Mesendoderm (in vitro differentiated cells): ENCODE data around the gene ROR1.

ENCODE experiments used
- DNase-seq: peaks from one replicate; pipeline ENCODE4 v3.0.0; 2013
- H2AK5ac ChIP-seq: 2 replicates; pipeline ENCODE4 v1.6.1; 2013; ENCODE audit warnings: low read length, inconsistent platforms
- H2BK120ac ChIP-seq: 2 replicates; pipeline ENCODE4 v1.6.1; 2013; ENCODE audit warnings: low read depth, mild to moderate bottlenecking, low read length, moderate library complexity, mixed read lengths
- H2BK15ac ChIP-seq: replicated peaks from 2 replicates; pipeline ENCODE4 v1.6.1; 2013; ENCODE audit warnings: low read depth, mild to moderate bottlenecking, moderate library complexity
- H2BK5ac ChIP-seq: 2 replicates; pipeline ENCODE4 v1.6.1; 2013; ENCODE audit warnings: low read length, inconsistent platforms
- H3K18ac ChIP-seq: 2 replicates; pipeline ENCODE4 v1.6.1; 2013; ENCODE audit warnings: mild to moderate bottlenecking, low read length, mixed read lengths
- H3K23ac ChIP-seq: one replicate; pipeline ENCODE4 v1.6.1; 2013; ENCODE audit warnings: low read length
- H3K27ac ChIP-seq: 2 replicates; pipeline ENCODE4 v1.5.1; 2013; ENCODE audit warnings: low read depth, mild to moderate bottlenecking, inconsistent platforms, low read length, moderate library complexity
- H3K27me3 ChIP-seq: 2 replicates; pipeline ENCODE4 v1.6.1; 2013; ENCODE audit warnings: low read length, control low read depth, mild to moderate bottlenecking, inconsistent platforms; ENCODE audit not compliant: insufficient read depth, poor library complexity
- H3K36me3 ChIP-seq: 2 replicates; pipeline ENCODE4 v1.6.1; 2013; ENCODE audit warnings: low read length, inconsistent platforms; ENCODE audit not compliant: control insufficient read depth, insufficient read depth
- H3K4ac ChIP-seq: one replicate; pipeline ENCODE4 v1.6.1; 2013; ENCODE audit warnings: low read depth, mild to moderate bottlenecking, low read length, moderate library complexity
- H3K4me1 ChIP-seq: 2 replicates; pipeline ENCODE4 v1.6.1; 2013; ENCODE audit warnings: low read depth, low read length, inconsistent platforms; ENCODE audit not compliant: control insufficient read depth
- H3K4me2 ChIP-seq: 2 replicates; pipeline ENCODE4 v1.6.1; 2013; ENCODE audit warnings: low read length
- H3K4me3 ChIP-seq: 2 replicates; pipeline ENCODE4 v1.5.1; 2013; ENCODE audit warnings: mild to moderate bottlenecking, low read length
- H3K56ac ChIP-seq: one replicate; pipeline ENCODE4 v1.6.1; 2013; ENCODE audit warnings: low read length
- H3K79me1 ChIP-seq: 2 replicates; pipeline ENCODE4 v1.6.1; 2013; ENCODE audit warnings: low read length, inconsistent platforms
- H3K79me2 ChIP-seq: 2 replicates; pipeline ENCODE4 v1.6.1; 2013; ENCODE audit warnings: mild to moderate bottlenecking, low read length; ENCODE audit not compliant: control insufficient read depth, insufficient read depth
- H3K9ac ChIP-seq: 2 replicates; pipeline ENCODE4 v1.6.1; 2013; ENCODE audit warnings: low read length, inconsistent platforms
- H4K5ac ChIP-seq: one replicate; pipeline ENCODE4 v1.6.1; 2013; ENCODE audit warnings: low read length
- H4K8ac ChIP-seq: one replicate; pipeline ENCODE4 v1.6.1; 2013; ENCODE audit warnings: low read depth, mild to moderate bottlenecking, control low read depth, low read length, moderate library complexity
- WGBS: extraction: QIAGEN DNeasy Blood & Tissue Kit; methylation state at CpG from one replicate; pipeline ENCODE4 v1.1.7; 2013; ENCODE audit warnings: low lambda C conversion rate, missing lambda C conversion rate; ENCODE audit not compliant: insufficient coverage; ENCODE audit errors: extremely low coverage; 5-methylcytosine and 5-hydroxymethylcytosine counted together

The ROR1 gene

DNA sequence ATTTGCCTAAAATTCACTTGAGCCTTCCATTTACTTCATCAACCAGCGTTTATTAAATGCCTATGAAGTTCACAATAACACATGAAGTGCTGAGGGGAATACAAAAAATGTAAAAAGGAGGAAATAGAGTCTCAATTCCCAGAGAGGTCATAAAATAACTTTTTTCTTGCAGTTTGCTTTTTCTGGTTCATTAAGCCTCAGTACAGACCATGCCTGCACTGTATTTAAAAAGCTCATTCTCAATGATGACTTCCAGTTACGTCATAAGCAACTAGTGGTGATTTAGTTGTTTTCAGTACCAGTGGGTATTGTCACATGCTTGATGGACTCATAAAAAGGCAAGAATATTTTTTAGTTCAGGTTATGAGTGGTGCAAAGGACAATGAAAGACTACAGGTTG, 269.5 kb downstream of the ROR1 start:
- DNase-seq: no peak
- Histone ChIP-seq H3K79me2 (no peaks in the 10 kb centered on the region), H4K5ac (no peak overlapping the region), H2AK5ac (no peak overlapping the region), H3K27me3 (no peaks in the 10 kb centered on the region), H2BK120ac (no peak overlapping the region), H3K9ac (no peak overlapping the region), H3K56ac (no peak overlapping the region), H3K27ac (no peak overlapping the region), H2BK15ac (no peak overlapping the region), H3K18ac (no peak overlapping the region), H3K36me3 (no peaks in the 10 kb centered on the region), H4K8ac (no peak overlapping the region), H3K4me1 (no peaks in the 10 kb centered on the region), H3K4me3 (no peak overlapping the region), H2BK5ac (no peak overlapping the region), H3K79me1 (no peaks in the 10 kb centered on the region), H3K23ac (no peak overlapping the region), H3K4ac (no peak overlapping the region), H3K4me2 (no peak overlapping the region)
- no CpG with 5 or more reads among the region's 2 CpGs for WGBS

- Histone ChIP-seq H2BK15ac (no peak overlapping the region), H3K4me1 (no peaks in the 10 kb centered on the region), H3K79me1 (no peaks in the 10 kb centered on the region), H4K8ac (no peak overlapping the region), H2BK120ac (no peak overlapping the region), H2AK5ac (no peak overlapping the region), H3K27me3 (no peaks in the 10 kb centered on the region), H3K9ac (no peak overlapping the region), H3K27ac (no peak overlapping the region), H2BK5ac (no peak overlapping the region), H3K56ac (no peak overlapping the region), H3K18ac (no peak overlapping the region), H3K79me2 (no peaks in the 10 kb centered on the region), H3K4me3 (no peak overlapping the region), H3K4ac (no peak overlapping the region), H3K36me3 (no peaks in the 10 kb centered on the region), H3K23ac (no peak overlapping the region), H3K4me2 (no peak overlapping the region), H4K5ac (no peak overlapping the region)
- WGBS: no CpG with 5 or more reads among the region's 5 CpGs
- DNase-seq: no peak
Observed at GRCh38 chr1:64043976-64044375, 270.2 kb downstream of the ROR1 start.

GRCh38 chr1:64046243-64046642, 272.4 kb downstream of the ROR1 start:
- no peak overlapping the region for H4K5ac ChIP-seq

GRCh38 chr1:64046891-64047290, 273.1 kb downstream of the ROR1 start:
- no peak overlapping the region for H3K9ac ChIP-seq
- no peak for DNase-seq
- no peaks in the 10 kb centered on the region for H3K79me2 ChIP-seq
- no peak overlapping the region for H2BK15ac ChIP-seq
- no peak overlapping the region for H3K18ac ChIP-seq
- H2BK5ac ChIP-seq: no peak overlapping the region
- H4K8ac ChIP-seq: no peak overlapping the region
- H3K4me3 ChIP-seq: no peak overlapping the region
- no peaks in the 10 kb centered on the region for H3K79me1 ChIP-seq
- H3K27ac ChIP-seq: no peak overlapping the region
- H3K23ac ChIP-seq: no peak overlapping the region
- H3K56ac ChIP-seq: no peak overlapping the region
- H2AK5ac ChIP-seq: no peak overlapping the region
- no peaks in the 10 kb centered on the region for H3K36me3 ChIP-seq
- H4K5ac ChIP-seq: no peak overlapping the region
- no peak overlapping the region for H2BK120ac ChIP-seq
- H3K27me3 ChIP-seq: no peaks in the 10 kb centered on the region
- H3K4me1 ChIP-seq: no peaks in the 10 kb centered on the region
- H3K4ac ChIP-seq: no peak overlapping the region
- H3K4me2 ChIP-seq: no peak overlapping the region

More at GRCh38 chr1:64046243-64046642, 272.4 kb downstream of the ROR1 start:
- no peak overlapping the region for H4K8ac ChIP-seq
- H2BK120ac ChIP-seq: no peak overlapping the region
- H3K79me2 ChIP-seq: no peaks in the 10 kb centered on the region
- WGBS: no CpG with 5 or more reads among the region's 2 CpGs
- no peaks in the 10 kb centered on the region for H3K36me3 ChIP-seq
- H3K4me3 ChIP-seq: no peak overlapping the region
- H2BK15ac ChIP-seq: no peak overlapping the region
- no peak overlapping the region for H3K27ac ChIP-seq
- no peak overlapping the region for H3K23ac ChIP-seq
- H3K27me3 ChIP-seq: no peaks in the 10 kb centered on the region
- no peak overlapping the region for H2AK5ac ChIP-seq
- no peak overlapping the region for H3K9ac ChIP-seq
- no peak overlapping the region for H3K18ac ChIP-seq
- H3K56ac ChIP-seq: no peak overlapping the region
- H3K79me1 ChIP-seq: no peaks in the 10 kb centered on the region
- H3K4me1 ChIP-seq: no peaks in the 10 kb centered on the region
- H2BK5ac ChIP-seq: no peak overlapping the region
- DNase-seq: no peak
- H3K4me2 ChIP-seq: no peak overlapping the region
- no peak overlapping the region for H3K4ac ChIP-seq

GRCh38 chr1:64047549-64047996, 273.8 kb downstream of the ROR1 start:
- H3K79me2 ChIP-seq: no peaks in the 10 kb centered on the region
- no peak for DNase-seq
- no peak overlapping the region for H3K4ac ChIP-seq
- H3K79me1 ChIP-seq: no peaks in the 10 kb centered on the region
- no peak overlapping the region for H3K4me3 ChIP-seq
- H3K23ac ChIP-seq: no peak overlapping the region
- H3K27me3 ChIP-seq: no peaks in the 10 kb centered on the region
- H3K56ac ChIP-seq: no peak overlapping the region
- no peak overlapping the region for H4K5ac ChIP-seq
- no peak overlapping the region for H3K27ac ChIP-seq
- WGBS: no CpG with 5 or more reads among the region's 1 CpG
- no peaks in the 10 kb centered on the region for H3K4me1 ChIP-seq
- no peak overlapping the region for H3K18ac ChIP-seq
- no peak overlapping the region for H4K8ac ChIP-seq
- no peak overlapping the region for H3K4me2 ChIP-seq
- H2BK5ac ChIP-seq: no peak overlapping the region
- no peak overlapping the region for H2BK120ac ChIP-seq
- H3K36me3 ChIP-seq: no peaks in the 10 kb centered on the region
- H2BK15ac ChIP-seq: no peak overlapping the region
- no peak overlapping the region for H2AK5ac ChIP-seq
- no peak overlapping the region for H3K9ac ChIP-seq

DNA sequence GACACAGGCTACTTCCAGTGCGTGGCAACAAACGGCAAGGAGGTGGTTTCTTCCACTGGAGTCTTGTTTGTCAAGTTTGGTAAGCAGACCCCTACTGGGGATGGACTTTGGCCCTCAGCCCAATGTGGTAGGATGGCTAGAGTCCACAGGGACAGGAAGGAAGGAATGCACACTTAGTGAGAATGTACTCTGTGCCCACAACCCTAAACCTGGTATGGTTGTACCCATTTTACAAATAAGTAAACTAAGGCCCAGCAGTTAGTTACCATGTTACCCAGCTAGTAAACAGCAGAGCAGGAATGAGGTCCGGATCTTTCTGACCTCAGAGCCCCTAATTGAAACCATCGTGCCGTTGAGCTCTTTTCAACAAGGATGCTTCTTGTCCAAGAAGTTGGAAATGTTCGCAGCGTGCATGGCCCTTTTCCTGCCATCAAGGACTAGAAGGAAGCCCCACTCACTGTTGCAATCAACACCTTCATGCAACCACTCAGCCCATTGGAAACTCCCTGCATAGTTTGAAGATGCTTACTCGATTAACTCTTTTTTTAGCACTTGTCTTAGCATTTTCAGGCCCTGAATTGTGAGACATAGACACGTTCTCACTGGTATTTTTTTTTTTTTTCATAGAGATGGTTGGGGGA, 276.2 kb downstream of the ROR1 start:
- no peak overlapping the region for H3K4me3 ChIP-seq
- no peak overlapping the region for H2AK5ac ChIP-seq
- H3K18ac ChIP-seq: no peak overlapping the region
- peaks cover 2% of the 10 kb centered on the region for H3K4me1 ChIP-seq
- no peak overlapping the region for H4K8ac ChIP-seq
- H3K9ac ChIP-seq: no peak overlapping the region
- H3K23ac ChIP-seq: no peak overlapping the region
- no peak overlapping the region for H2BK120ac ChIP-seq
- H3K4ac ChIP-seq: no peak overlapping the region
- no peak overlapping the region for H3K27ac ChIP-seq
- H3K79me1 ChIP-seq: no peaks in the 10 kb centered on the region
- H3K27me3 ChIP-seq: no peaks in the 10 kb centered on the region
- WGBS: no CpG with 5 or more reads among the region's 9 CpGs
- no peak overlapping the region for H3K56ac ChIP-seq
- DNase-seq: no peak
- H3K36me3 ChIP-seq: no peaks in the 10 kb centered on the region
- H3K4me2 ChIP-seq: no peak overlapping the region
- no peak overlapping the region for H2BK15ac ChIP-seq
- no peak overlapping the region for H2BK5ac ChIP-seq
- no peaks in the 10 kb centered on the region for H3K79me2 ChIP-seq
- H4K5ac ChIP-seq: no peak overlapping the region
